HG02571 (cell line): Measurements from ENCODE around the gene DNAH3.
"Not testable (repeated sequence)": the region's sequence is repeated elsewhere in the genome, so short reads cannot be mapped to it uniquely, and the experiment has no call there.

ENCODE experiments used
- ATAC-seq: cut with Tn5 transposase; IDR thresholded peaks from one replicate; pipeline ENCODE4 v1.9.1; 2021; ENCODE audit warnings: mild to moderate bottlenecking, moderate library complexity; ENCODE audit not compliant: unreplicated experiment

The DNAH3 gene

DNA sequence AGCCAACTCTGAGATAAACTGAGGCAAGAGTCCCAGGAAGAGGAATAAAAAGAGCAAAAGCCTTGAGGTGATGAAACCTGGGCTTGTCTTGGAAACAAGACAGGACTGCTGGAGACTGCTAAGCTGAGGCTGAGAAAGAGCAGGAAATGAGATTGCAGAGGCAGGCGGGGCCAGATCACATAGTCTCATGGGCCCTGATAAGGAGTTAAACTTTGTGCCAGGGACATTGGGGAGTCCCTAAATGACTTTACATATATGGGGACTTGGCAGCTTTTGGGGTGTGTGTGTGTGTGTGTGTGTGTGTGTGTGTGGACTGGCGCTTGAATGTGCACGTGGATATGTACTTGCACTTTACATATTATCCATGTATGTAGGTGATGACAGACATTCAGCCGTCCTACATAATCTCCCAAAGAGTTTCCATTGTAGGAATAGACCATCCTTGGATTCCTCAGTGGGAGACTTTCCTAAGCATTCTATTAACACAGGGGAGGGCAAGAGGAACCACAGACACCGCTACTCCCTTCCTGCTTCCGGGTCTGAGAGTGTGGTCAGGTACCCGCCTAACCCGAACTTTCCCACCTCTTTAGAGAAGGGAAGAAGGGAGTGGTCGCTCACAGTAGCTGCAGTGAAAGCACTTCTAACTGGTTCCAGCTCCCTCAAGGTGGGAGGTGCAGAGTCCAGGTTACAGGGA lies 127.0 kb downstream of the DNAH3 start:
- no peak for ATAC-seq

DNA sequence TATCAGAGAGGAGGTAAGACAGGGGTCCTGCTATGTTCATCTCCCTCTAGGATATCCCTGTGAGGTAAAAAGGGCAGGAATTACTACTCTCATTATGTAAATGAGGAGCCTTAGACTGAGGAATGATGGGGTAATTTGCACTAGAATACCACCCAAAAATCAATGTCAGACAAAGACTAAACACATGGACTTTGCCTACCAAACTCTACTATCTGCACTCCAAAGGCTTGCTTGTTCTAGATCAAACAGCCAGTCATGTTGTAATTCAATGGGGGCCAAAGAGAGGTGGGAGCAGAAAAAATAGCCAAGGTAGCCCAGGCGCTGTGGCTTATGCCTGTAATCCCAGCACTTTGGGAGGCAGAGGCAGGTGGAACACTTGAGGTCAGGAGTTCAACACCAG lies 129.3 kb downstream of the DNAH3 start:
- ATAC-seq: no peak

DNA sequence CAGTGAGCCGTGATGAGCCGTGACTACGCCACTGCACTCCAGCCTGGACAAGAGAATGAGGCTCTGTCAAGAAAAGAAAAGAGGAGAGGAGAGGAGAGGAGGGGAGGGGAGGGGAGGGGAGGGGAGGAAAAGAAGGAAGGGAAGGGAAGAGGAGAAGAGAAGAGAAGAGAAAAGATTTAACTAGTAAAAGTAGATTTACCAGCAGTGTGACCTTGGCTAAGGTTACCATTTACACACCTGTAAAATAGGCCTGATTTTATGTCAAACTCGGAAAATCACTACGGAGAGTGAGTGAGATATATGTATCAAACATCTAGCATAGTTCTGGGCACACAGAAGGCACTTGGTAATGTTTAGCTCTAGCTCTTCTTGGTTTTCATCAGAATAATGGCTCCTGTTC lies 140.8 kb downstream of the DNAH3 start:
- ATAC-seq: no peak

DNA sequence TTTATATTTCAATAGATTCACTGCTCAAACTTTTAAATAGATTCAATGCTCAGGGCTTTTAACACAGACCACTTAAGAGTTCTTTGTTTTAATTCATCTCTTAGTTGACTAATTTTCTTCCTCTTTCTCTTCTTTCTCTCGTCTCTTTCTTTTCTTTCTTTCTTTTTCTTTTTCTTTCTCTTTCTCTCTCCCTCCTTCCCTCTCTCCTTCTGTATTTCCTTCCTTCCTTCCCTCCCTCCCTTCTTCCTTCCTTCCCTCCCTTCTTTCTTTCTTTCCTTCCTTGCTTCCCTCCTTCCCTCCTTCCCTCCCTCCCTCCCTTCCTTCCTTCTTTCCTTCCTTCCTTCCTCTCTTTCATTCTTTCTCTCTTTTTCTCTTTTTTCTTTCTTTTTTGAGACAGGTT lies 145.6 kb downstream of the DNAH3 start:
- no peak for ATAC-seq

DNA sequence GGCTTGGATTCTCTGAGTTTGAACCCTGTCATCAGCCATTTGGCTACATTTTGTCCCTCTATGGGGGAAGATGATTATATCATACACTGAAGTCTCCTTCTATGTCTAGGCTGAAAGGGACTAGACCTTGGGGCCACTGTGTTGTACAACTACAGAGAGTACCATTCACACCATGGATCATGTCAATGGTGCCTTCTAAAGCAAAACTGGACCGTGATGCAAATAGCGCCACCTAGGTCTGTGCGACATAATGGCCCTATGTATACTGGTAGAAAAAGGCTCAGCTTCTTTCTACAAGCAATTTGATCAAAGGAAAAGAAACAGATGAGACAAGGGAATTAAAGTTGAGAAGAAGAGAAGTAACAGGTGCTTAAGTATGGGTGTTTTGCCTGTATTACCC lies 149.4 kb downstream of the DNAH3 start:
- ATAC-seq: no peak

DNA sequence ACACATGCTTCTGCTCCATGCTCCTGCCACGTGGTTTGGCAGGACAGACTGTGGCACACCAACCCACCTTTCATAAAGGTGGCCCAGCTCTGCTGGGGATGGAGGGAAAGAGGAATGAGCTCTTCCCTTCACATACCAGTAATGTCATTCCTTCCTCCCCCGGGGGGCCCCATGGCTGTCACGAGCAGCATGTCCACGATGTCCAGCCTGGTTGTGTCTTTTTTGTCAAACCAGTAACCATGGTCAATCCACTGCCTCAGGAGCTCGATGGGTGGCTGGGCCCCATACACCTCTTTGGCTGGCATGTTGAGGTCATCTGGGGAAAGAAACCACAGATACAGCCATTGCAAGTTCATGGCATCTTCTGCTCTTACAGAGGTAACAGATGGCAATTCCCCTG lies 153.5 kb downstream of the DNAH3 start:
- no peak for ATAC-seq

DNA sequence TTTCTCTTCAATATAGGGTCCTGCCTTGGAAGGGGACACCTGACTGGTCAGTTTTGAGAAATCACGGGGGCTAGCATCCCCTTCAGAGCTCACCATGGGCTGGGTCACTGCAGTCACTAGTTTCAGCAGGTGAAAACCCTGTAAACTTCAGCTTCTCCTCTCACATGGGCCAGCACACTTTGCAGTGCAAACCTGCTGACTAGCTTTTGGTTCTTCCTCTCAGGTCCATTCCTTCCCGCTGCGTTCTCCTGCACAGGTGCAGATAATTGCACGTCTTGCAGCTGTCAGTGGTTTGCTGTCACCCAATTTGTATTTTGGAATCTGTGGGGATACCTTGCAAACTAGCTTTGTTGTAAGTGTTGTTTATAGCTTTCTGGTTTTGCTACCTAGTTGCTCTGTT lies 154.9 kb downstream of the DNAH3 start:
- ATAC-seq: no peak

DNA sequence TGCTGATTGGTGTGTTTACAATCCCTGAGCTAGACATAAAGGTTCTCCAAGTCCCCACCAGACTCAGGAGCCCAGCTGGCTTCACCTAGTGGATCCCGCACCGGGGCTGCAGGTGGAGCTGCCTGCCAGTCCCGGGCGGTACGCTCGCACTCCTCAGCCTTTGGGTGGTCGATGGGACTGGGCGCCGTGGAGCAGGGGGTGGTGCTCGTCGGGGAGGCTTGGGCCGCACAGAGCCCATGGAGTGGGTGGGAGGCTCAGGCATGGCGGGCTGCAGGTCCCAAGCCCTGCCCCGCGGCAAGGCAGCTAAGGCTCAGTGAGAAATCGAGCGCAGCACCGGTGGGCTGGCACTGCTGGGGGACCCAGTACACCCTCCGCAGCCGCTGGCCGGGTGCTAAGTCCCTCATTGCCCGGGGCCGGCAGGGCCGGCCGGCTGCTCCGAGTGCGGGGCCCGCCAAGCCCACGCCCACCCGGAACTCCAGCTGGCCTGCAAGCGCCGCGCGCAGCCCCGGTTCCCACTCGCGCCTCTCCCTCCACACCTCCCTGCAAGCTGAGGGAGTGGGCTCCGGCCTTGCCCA lies 161.1 kb downstream of the DNAH3 start:
- ATAC-seq: not testable (repeated sequence)

DNA sequence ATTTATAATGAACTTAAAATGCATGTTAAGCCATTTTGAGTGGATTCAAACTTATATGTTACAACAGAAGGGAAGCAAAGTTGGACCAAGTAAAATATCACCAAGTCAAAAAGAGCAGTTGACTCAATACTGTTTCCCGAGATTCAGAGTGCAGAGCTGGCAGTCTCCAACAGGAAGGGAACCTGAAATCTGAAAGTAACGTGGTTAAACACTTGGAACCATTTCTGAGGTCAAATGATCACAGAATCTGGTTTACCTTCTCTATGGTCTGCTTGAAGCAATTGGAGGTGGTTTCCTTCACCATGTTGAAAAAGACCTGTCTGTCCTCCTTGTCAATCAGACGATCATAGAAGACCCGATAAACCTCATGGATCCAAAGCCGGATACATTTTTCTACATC lies 163.6 kb downstream of the DNAH3 start:
- no peak for ATAC-seq

DNA sequence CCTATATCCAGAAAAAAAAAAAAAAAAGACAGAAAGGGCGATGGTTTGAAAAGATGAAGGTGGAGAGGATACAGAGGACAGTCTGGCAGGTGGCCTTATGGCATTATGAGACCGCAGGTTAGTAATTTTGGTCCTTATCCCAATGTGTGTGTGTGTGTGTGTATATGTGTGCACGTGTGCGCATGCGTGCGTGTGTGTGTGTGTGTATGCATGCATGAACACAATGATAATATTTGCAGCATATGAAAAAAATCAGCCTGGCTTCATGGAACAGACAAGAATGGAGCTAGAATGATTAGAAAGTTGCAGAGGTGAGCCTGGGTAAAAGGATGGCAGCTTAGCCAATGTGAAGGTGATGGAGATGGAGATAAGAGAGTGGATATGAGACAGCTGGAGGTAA lies 166.6 kb downstream of the DNAH3 start:
- no peak for ATAC-seq

DNA sequence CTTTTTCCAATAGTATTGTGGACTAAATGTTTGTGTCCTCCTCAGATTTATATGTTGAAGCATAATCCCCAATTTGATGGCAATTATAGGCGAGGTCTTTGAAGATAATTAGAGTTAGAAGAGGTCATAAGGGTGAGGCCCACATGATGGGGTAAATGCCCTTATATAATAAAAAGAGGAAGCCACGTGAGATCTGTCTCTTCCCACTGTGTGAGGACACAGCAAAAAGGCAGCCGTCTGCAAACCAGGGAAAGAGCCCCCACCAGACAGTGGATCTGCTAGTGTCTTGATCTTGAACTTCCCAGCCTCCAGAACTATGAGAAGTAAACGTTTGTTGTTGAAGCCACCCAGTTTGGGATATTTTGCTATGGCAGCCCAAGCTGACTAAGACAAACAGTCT lies 174.1 kb downstream of the DNAH3 start:
- ATAC-seq: no peak

DNA sequence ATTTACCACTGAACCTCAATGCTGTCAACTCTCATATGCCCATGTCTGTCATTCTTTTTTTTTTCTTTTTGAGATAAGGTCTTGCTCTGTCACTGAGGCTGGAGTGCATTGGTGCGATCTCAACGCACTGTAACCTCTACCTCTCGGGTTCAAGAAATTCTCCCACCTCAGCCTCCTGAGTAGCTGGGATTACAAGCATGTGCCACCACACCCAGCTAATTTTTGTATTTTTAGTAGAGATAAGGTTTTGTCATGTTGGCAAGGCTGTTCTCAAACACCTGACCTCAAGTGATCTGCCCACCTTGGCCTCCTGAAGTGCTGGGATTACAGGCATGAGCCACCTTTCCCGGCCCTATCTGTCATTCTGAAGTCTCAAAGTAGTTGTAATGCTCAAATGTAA lies 177.4 kb downstream of the DNAH3 start:
- not testable (repeated sequence) for ATAC-seq

DNA sequence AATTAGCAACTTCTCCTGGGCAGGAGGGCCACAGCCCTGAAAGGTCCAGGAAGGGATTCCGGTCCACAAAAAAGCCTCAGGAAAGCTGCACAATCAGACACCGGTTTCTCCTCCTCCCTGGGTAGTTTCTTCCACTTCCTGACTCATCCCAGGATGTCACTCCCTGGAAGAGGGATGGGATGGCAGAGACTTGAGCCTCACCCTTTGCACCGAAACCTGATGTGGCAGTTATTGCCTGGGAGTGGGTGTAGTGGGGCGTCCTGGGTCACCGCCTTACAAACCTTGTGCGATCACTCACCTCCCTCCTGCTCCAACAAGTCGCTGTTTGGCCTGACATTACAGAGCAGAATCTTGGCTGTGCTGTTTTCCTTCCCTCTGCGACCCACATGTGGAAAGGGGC lies 179.2 kb downstream of the DNAH3 start:
- ATAC-seq: no peak

DNA sequence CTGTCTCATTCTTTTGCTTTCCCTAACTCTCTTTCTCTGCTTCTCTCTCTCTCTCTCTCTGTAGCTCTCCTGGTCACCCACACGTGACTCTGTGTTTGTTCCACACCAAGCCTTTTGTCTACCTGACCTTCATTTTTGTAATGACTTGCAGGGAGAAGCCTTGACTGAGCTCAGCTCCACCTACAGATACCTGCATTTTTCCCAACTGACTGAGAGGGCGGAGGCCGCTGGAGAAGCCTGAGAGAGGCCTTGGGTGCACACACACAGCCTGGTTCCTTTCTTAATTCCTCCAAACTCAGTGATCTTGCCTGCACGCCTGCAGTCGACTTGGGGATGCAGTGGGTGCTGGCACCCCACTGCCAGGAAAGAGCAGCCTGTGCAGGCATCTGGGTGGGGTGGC lies 181.3 kb downstream of the DNAH3 start:
- ATAC-seq: no peak

DNA sequence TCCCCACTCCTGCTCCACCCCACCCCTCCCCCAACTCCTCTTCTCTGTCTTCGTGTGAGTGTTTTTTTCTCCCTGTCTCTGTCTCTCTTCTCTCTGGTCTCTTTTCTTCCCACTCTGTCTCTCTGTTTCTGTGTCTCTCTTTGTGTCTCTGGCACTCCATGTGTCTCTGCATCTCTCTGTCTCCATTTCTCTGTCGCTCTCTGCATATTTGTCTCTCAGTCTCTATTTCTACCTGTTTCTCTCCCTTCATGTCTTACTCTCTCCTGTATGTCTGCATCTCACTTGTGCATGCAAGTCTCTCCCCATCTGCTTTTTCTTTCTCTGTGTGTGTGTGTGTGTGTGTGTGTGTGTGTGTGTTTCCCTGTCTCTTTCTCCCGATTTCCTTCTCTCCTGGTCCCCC lies 181.9 kb downstream of the DNAH3 start:
- no peak for ATAC-seq

DNA sequence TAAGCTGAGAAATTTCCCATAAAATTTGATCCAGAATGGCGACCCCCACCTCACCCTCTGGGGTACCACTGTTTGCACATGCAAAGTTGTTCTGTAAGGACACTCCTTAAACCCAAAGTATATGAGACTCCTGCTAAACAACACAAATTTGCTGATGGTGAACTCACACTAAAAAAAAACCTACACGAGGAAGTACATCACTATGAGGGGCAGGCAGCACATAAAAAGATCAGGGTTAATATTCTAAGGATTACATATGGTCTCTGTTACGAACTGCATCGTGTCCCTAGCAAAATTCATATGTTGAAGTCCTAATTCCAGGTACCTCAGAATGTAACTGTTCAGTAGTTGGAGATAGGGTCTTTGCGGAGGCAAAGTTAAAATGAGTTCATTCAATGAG lies 189.7 kb downstream of the DNAH3 start:
- ATAC-seq: no peak

DNA sequence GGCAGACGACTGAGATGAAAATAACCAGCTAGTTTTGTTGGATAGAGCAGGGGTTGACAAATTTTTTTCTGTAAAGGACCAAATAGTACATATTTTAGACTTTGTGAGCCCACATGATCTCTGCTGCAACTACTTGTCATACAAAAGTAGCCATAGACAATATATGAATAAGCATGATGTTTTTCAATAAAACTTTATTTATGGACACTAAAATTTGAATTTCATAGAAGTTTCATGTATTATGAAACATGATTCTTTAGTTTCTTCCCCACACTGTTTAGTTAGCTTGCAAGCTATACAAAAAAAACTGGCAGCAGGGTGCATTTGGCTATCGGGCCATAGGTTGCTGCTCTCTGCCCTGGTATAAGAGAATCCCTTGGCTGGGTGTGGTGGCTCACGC lies 193.5 kb downstream of the DNAH3 start:
- no peak for ATAC-seq

DNA sequence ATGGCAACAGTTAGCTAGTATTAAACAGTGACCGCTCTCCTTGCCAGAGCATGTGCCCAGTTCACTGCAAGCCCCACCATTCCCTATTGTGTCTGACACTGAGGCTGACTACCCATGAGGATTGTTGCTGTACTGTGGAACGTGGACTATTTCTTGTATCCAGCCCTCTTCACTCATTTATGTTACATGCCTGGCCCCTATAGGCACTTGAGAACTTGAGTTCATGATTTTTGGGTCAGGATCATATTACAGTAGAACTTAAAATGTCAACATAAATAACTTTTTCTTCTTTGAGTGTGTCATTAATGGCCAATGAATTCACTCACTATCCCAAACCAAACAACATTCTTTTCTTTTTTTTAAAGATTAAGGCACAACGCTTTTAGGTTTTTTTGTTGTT lies 194.3 kb downstream of the DNAH3 start:
- ATAC-seq: no peak

DNA sequence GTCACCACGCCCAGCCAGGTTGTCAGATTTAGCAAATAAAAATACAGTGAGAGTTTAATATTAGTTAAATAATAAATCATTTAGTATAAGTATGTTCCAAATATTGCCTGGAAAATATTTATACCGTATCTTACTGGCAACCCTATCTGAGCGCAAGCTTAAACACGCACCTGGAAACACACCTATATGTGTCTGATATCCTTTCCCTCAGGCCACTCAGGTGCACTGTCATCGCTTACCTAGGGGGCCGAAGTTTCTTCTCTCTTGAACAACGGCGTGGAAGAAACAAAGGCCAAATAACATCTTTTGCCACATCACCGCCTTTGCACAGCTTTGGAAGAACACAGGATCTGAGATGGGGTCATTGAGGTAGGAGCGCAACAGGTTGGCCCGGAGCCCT lies 196.1 kb downstream of the DNAH3 start:
- ATAC-seq: no peak

DNA sequence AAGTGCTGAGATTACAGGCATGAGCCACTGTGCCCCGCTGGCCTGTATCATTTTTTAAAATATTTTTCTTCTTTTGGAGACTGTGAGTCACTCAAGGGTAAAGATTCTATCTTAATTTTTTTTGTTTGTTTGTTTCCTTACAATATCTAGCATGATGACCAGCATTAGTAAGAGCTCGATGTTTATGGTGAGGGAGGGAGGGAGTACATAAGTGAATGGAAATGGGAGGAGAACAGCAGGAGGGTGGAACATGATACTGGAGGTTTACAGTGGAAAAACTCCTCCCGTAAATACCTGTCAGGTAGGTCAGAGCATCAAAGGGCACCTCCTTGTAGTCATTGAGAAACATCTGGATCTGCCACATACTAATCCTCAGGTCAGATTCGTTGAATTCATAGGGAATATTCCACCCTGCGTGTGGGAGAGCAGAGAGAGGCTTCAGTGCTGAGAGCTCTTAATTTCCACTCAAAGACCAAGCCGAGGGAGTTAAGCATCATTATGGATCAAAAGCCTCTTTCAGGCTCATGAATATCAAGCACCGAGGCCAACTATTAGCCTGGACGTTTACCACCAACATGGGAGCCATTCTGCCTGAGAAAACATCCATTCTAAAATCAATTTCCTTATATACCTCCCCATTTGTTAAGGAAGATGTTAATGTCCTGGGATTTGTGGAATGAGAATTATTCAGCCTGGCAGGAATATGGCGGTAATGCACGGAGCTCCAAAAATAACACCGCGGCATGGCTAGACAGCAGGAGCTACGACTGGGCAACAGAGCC lies 198.3 kb downstream of the DNAH3 start:
- no peak for ATAC-seq

DNA sequence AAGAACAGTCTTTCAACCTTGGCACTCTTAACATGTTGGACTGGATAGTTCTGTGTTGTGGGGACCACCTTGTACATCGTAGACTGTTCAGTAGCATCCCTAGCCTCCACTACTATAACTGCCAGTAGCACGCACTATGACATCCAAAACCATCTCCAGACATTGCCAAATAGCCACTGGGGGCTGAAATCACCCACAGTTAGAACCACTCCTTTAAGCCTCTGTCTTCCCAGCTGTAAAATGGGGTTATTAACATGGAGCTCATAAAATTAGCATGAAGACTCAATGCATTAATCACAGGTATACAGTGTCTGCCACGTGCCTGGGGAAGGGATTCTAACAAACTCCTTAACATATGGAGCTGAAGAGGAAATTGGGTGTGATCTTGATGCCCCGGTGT lies 200.4 kb downstream of the DNAH3 start:
- no peak for ATAC-seq

DNA sequence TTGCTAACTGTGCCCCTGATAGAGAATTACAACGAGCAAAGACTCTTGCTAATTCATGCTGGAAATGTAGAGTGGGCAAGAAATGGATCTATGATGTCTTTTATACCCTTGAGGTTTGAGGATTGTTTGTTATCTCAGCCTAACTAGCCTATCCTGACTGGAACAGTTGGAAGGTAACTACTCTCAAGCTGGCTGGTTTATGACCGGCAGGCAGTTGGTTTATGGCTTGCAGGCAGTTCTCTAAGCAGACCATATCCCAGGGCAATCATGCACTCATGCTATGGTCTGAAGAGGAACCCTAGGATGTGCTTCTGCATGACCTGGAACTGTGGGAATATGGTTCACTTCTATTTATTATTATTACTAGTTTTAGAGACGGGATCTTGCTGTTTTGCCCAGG lies 201.0 kb downstream of the DNAH3 start:
- no peak for ATAC-seq
